HCT116 (cell line): ENCODE measurements around the gene TP53RK. TPM values are rescaled to one million over a fixed set of nuclear protein-coding genes. Genes with fewer than 3 reads are reported as not detected.
A peak's percentile ranks its signal among the peaks of the same experiment; 100 is the strongest.

ENCODE experiments used
- ATAC-seq: fragments of 200-7000 bp; cut with Tn5 transposase; 2 replicates; pipeline ENCODE4 v1.9.1; 2020; ENCODE audit warnings: mild to moderate bottlenecking, moderate library complexity
- BruUV-seq: library from RNA; stranded (reverse); fragments of 400-500 nt; replicated peaks from 2 replicates; lab custom pipeline; 2021; lab: Mats Ljungman, UMichigan
- CTCF ChIA-PET: fragments of 300-600 bp; sonication (Branson Sonifier 250); formaldehyde crosslinking; loops from one replicate; lab custom pipeline; 2021; ENCODE audit warnings: antibody characterized with exemption; lab: Charles Lee
- POLR2A ChIA-PET: fragments of 300-600, 350-600 bp; sonication (Branson Sonifier 250); formaldehyde crosslinking; loops from one replicate; lab custom pipeline; 2021; ENCODE audit warnings: antibody characterized with exemption; lab: Charles Lee
- RAD21 ChIA-PET, 2 experiments: fragments of 300-600 bp; sonication (Branson Sonifier 250); formaldehyde crosslinking; loops; one replicate each; lab custom pipeline; 2023; ENCODE audit warnings: low total read pairs in 2 of 2; ENCODE audit not compliant: uncharacterized antibody in 2 of 2, unreplicated experiment in 2 of 2, low non-redundant PET in 1 of 2; lab: Charles Lee
- DNase-seq: peaks from one replicate; pipeline ENCODE4 v3.0.0-alpha.2; 2010; ENCODE audit warnings: low read depth, low spot score
- H2AFZ ChIP-seq: fragments of 200-600 bp; shearing (Covaris generic), sonication (generic); 2 replicates; pipeline ENCODE4 v1.6.1; 2017; ENCODE audit warnings: low read depth, mixed run types, mixed read lengths, antibody characterized with exemption, low read length; ENCODE audit not compliant: poor library complexity, severe bottlenecking
- H3K27ac ChIP-seq: 2 replicates; pipeline ENCODE4 v1.5.1; 2012; ENCODE audit warnings: low read depth, low read length
- H3K27me3 ChIP-seq: fragments of 200-600 bp; sonication (generic); 2 replicates; pipeline ENCODE4 v1.6.1; 2016; ENCODE audit warnings: mixed run types, low read length, mixed read lengths; ENCODE audit not compliant: insufficient read depth
- H3K36me3 ChIP-seq, 2 experiments: fragments of 200-500 bp in 1 of 2; fragments of 200-600 bp in 1 of 2; sonication (Bioruptor generic) in 1 of 2; sonication (generic) in 1 of 2; 2 replicates each; pipeline versions ENCODE4 v1.5.1 to v1.6.1; 2014 to 2016; ENCODE audit warnings: low read length in 2 of 2, inconsistent platforms in 1 of 2, mixed read lengths in 1 of 2, mixed run types in 1 of 2; ENCODE audit not compliant: insufficient read depth in 2 of 2, control insufficient read depth in 1 of 2
- H3K4me1 ChIP-seq, 2 experiments: fragments of 200-600 bp in 1 of 2; sonication (generic) in 1 of 2; 2 replicates each; pipeline versions ENCODE4 v1.5.1 to v1.6.1; 2012 to 2017; ENCODE audit warnings: low read length in 2 of 2, inconsistent platforms in 1 of 2, mild to moderate bottlenecking in 1 of 2, mixed read lengths in 1 of 2, mixed run types in 1 of 2, moderate library complexity in 1 of 2; ENCODE audit not compliant: insufficient read depth in 2 of 2, control insufficient read depth in 1 of 2
- H3K4me2 ChIP-seq: fragments of 200-600 bp; sonication (generic); 2 replicates; pipeline ENCODE4 v1.6.1; 2017; ENCODE audit warnings: mixed run types, low read length, mixed read lengths
- H3K4me3 ChIP-seq, 2 experiments: fragments of 200-600 bp in 1 of 2; sonication (generic) in 1 of 2; replicated peaks in 1 of 2; 2 replicates each; pipeline ENCODE4 v1.5.1; 2011 to 2016; ENCODE audit warnings: low read length in 2 of 2, control low read depth in 1 of 2, low read depth in 1 of 2, mild to moderate bottlenecking in 1 of 2, mixed read lengths in 1 of 2, mixed run types in 1 of 2
- H3K79me2 ChIP-seq: fragments of 200-600 bp; sonication (generic); 2 replicates; pipeline ENCODE4 v1.6.1; 2017; ENCODE audit warnings: mild to moderate bottlenecking, mixed run types, low read length, moderate library complexity, mixed read lengths; ENCODE audit not compliant: insufficient read depth
- H3K9ac ChIP-seq: fragments of 200-600 bp; sonication (generic); 2 replicates; pipeline ENCODE4 v1.6.1; 2016; ENCODE audit warnings: low read length, mixed read lengths
- H3K9me2 ChIP-seq: fragments of 200-600 bp; sonication (generic), shearing (Covaris generic); 2 replicates; pipeline ENCODE4 v1.6.1; 2017; ENCODE audit warnings: mixed run types, mild to moderate bottlenecking, moderate library complexity; ENCODE audit not compliant: insufficient read depth
- H3K9me3 ChIP-seq, 2 experiments: fragments of 200-500 bp in 1 of 2; fragments of 200-600 bp in 1 of 2; sonication (Bioruptor generic) in 1 of 2; sonication (generic) in 1 of 2; 2 replicates each; pipeline ENCODE4 v1.6.1; 2014 to 2017; ENCODE audit warnings: low read length in 2 of 2, mixed read lengths in 2 of 2, inconsistent platforms in 1 of 2, low read depth in 1 of 2, mild to moderate bottlenecking in 1 of 2, mixed run types in 1 of 2, moderate library complexity in 1 of 2; ENCODE audit not compliant: control insufficient read depth in 1 of 2, insufficient read depth in 1 of 2
- H4K20me1 ChIP-seq: fragments of 200-600 bp; sonication (generic), shearing (Covaris generic); 2 replicates; pipeline ENCODE4 v1.6.1; 2017; ENCODE audit warnings: mixed run types, mild to moderate bottlenecking, moderate library complexity; ENCODE audit not compliant: insufficient read depth
- CTCF ChIP-seq, 3 experiments: fragments of 200-600 bp in 1 of 3; sonication (generic) in 1 of 3; IDR thresholded peaks in 2 of 3; conservative IDR thresholded peaks in 1 of 3; 2 replicates each; pipeline ENCODE4 v1.5.1; 2012 to 2017; ENCODE audit warnings: low read depth in 2 of 3, low read length in 2 of 3, antibody characterized with exemption in 1 of 3, borderline replicate concordance in 1 of 3, control low read depth in 1 of 3, mild to moderate bottlenecking in 1 of 3, mixed read lengths in 1 of 3, mixed run types in 1 of 3, moderate library complexity in 1 of 3; ENCODE audit not compliant: insufficient read depth in 1 of 3
- EZH2 ChIP-seq: fragments of 200-600 bp; sonication (generic); IDR thresholded peaks from 2 replicates; pipeline ENCODE4 v1.6.1; 2017; ENCODE audit warnings: antibody characterized with exemption, mixed run types
- POLR2A ChIP-seq: IDR thresholded peaks from 2 replicates; pipeline ENCODE4 v1.7.0; 2011; ENCODE audit warnings: borderline replicate concordance; ENCODE audit not compliant: insufficient read depth, insufficient read length; ENCODE audit errors: extremely low read depth
- POLR2AphosphoS5 ChIP-seq: IDR thresholded peaks from 2 replicates; pipeline ENCODE4 v1.6.1; 2011; ENCODE audit warnings: mild to moderate bottlenecking, low read depth, low read length, moderate library complexity
- RAD21 ChIP-seq: IDR thresholded peaks from 2 replicates; pipeline ENCODE4 v1.6.1; 2012; ENCODE audit warnings: low read depth, mild to moderate bottlenecking
- SRF ChIP-seq: IDR thresholded peaks from 2 replicates; pipeline ENCODE4 v1.6.1; 2012; ENCODE audit warnings: low read depth
- intact Hi-C: fragments of 100-400 bp; cut with micrococcal nuclease; formaldehyde crosslinking; loops from 2 replicates; pipeline ENCODE4 v1.10.0; 2022
- total RNA-seq: library from RNA; stranded (reverse); gene quantifications from one replicate; pipeline ENCODE4 v1.2.1, GENCODE V29; 2021; ENCODE audit not compliant: unreplicated experiment

Gene TP53RK
- total RNA-seq, 1 experiment from 2014 or later = 9.2 TPM

- intact Hi-C loops = loop anchor here (1.0 to 5.0 kb wide), 2 partner anchors 119 to 160 kb away; no protein-coding TSS in a partner anchor
- POLR2A ChIA-PET = interaction anchor here (1.0 kb wide), 1 partner anchor 8 kb away, joined by 3 read pairs; the partner anchor contains the start of gene TP53RK
- RAD21 ChIA-PET = interaction anchor here (0.6 to 0.7 kb wide), 3 partner anchors 94 to 161 kb away, joined by 3 to 5 read pairs (median 5); no protein-coding TSS in a partner anchor
- Histone ChIP-seq H3K9me3 (no peaks in the 10 kb centered on the region), H3K4me2 (no peak overlapping the region), H3K4me1 (peaks cover 0 to 10% of the 10 kb centered on the region in 2 experiments; a peak in 2 of 4 replicates), H3K79me2 (peaks cover 11% of the 10 kb centered on the region), H3K4me3 (no peak overlapping the region), H3K9ac (no peak overlapping the region), H3K27me3 (no peaks in the 10 kb centered on the region), H3K9me2 (no peaks in the 10 kb centered on the region), H3K27ac (no peak overlapping the region), H3K36me3 (peaks cover 3 to 12% of the 10 kb centered on the region in 2 experiments; a peak in 3 of 4 replicates), H4K20me1 (no peaks in the 10 kb centered on the region), H2AFZ (no peak overlapping the region)
- no peak for DNase-seq
- peak; percentile 60 to 84 (median 83); a peak in 5 of 6 replicates for TF ChIP-seq CTCF (IDR thresholded peaks at IDR 0.05 in 2 of 3, conservative IDR thresholded peaks at IDR 0.05 in 1 of 3; ENCODE audit: borderline replicate concordance in 1 of 3, insufficient read depth in 1 of 3, low read depth in 2 of 3, low read length in 2 of 3)
- TF ChIP-seq SRF = no peak
- TF ChIP-seq RAD21 = peak; percentile 67
- TF ChIP-seq EZH2 = no peak
- no peak for TF ChIP-seq POLR2AphosphoS5
- no peak for TF ChIP-seq POLR2A
- CTCF ChIA-PET = interaction anchor here (0.7 to 2.0 kb wide), 3 partner anchors 18 to 160 kb away, joined by 3 to 8 read pairs (median 4); no protein-coding TSS in a partner anchor
- BruUV-seq = no TSS peak
- ATAC-seq = peak; percentile 79
These were observed 8.0 kb downstream of the TP53RK start for GRCh38 chr20:46681032-46681854.
